Psoas muscle (tissue), 8 donors: ENCODE results near the gene CIC. TPM values are rescaled to one million over a fixed set of nuclear protein-coding genes. Genes with fewer than 3 reads are reported as not detected.

Experiments
- ATAC-seq, 4 donors: fragments of 200-7000 bp; cut with Tn5 transposase; one replicate each; pipeline ENCODE4 v1.9.1; 2020; ENCODE audit warnings: moderate library complexity in 3 of 4, mild to moderate bottlenecking in 2 of 4
- DNase-seq, 2 donors: peaks; one replicate each; pipeline ENCODE4 v3.0.0-alpha.2; 2020
- H3K27ac ChIP-seq: fragments of 200-600 bp; one replicate; pipeline ENCODE4 v1.8.0; 2022
- H3K27me3 ChIP-seq, 3 donors: fragments of 200-600 bp in 1 of 3; one replicate each; pipeline versions ENCODE4 v1.6.1 to v1.8.0; 2013 to 2022; ENCODE audit warnings: low read length in 2 of 3, mild to moderate bottlenecking in 2 of 3, moderate library complexity in 1 of 3; ENCODE audit not compliant: insufficient read depth in 3 of 3
- H3K36me3 ChIP-seq, 2 donors: fragments of 200-600 bp in 1 of 2; one replicate each; pipeline versions ENCODE4 v1.6.1 to v1.8.0; 2013 to 2022; ENCODE audit warnings: low read depth in 1 of 2, mild to moderate bottlenecking in 1 of 2, moderate library complexity in 1 of 2; ENCODE audit not compliant: insufficient read depth in 1 of 2
- H3K4me1 ChIP-seq: fragments of 200-600 bp; one replicate; pipeline ENCODE4 v1.8.0; 2022
- H3K4me3 ChIP-seq: fragments of 200-600 bp; one replicate; pipeline ENCODE4 v1.8.0; 2022; ENCODE audit warnings: mild to moderate bottlenecking
- H3K9me3 ChIP-seq: fragments of 200-600 bp; one replicate; pipeline ENCODE4 v1.8.0; 2022
- WGBS, 3 donors: extraction: QIAGEN DNeasy Blood & Tissue Kit; methylation state at CpG; one replicate each; pipeline versions ENCODE4 v1.1.6 to v1.1.7; 2013; 5-methylcytosine and 5-hydroxymethylcytosine counted together
- intact Hi-C, 2 donors: fragments of 100-400 bp; cut with DNase I; formaldehyde crosslinking; loops; one replicate each; pipeline versions ENCODE4 v1.11.0 to v1.14.2; 2022
- polyA plus RNA-seq, 3 donors: library from polyadenylated mRNA; stranded (reverse); fragments of 200-250 nt; gene quantifications; one replicate each; pipeline ENCODE4 v1.2.3, GENCODE V29; 2013
- total RNA-seq, 4 donors: library from RNA; stranded (reverse); fragmentation: NEBNext Ultra II Directional in 2 of 4; extraction: Animal tissue kit (Norgen Biotek cat#: 25700) in 2 of 4; gene quantifications; one replicate each; pipeline versions ENCODE4 v1.2.1 to v1.2.4, GENCODE V29; 2021 to 2023
- TF ChIP-seq, protein P1 (sequence below): fragments of 200-600 bp; IDR thresholded peaks from one replicate; pipeline ENCODE4 v1.8.0; 2022; ENCODE audit warnings: antibody characterized with exemption
- donor health status: healthy with polysubstance abuse.
- donor health status: DM: no; HTN: no; CAD: no; lungs with moderate emphysema.
- donor health status: Bipolar disorder and iron deficiency.
- donor health status: healthy.
- donor health status: DM: yes; HTN: yes; CAD: no.
- donor health status: DM: no; HTN: no; CAD: no.
- donor health status: DM: no; HTN: no; CAD: no.
- donor health status: DM: yes; HTN: yes; CAD: no.

Gene CIC
- total and polyA plus RNA-seq, 7 donors: 17.1 to 55.0 (median 36.4) TPM

DNA sequence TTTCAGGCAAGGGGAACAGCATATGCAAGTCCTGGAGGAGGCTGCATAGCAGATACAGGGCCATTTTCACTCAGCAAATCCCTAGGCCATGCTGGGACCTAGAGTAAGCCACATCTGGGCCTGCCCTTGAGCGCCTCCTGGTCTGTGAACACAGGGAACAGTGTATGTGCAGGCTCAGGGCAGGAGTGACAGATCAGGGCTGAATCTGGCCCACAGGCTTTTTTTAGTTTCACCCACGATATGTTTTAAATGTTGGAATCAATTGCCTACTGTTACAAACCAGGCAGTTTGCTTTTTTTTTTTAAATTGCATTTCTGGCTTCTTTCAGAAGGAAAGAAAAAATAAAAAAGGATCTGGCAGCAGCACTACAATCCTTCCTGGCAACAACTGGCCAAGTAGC, 42.6 kb downstream of the CIC start:
- Histone ChIP-seq H3K4me3 (no peak overlapping the region), H3K4me1 (no peaks in the 10 kb centered on the region), H3K27me3 (peaks cover 0 to 7% (median 2%) of the 10 kb centered on the region in 3 donors), H3K9me3 (no peaks in the 10 kb centered on the region), H3K27ac (no peak overlapping the region), H3K36me3 (no peaks in the 10 kb centered on the region)
- ATAC-seq (no peak), DNase-seq (no peak)
- intact Hi-C loops: no loop called here
- WGBS, 3 donors: 67 to 72% (median 70%) methylated on average over 2 of the region's 2 CpGs
- TF ChIP-seq, protein P1, sequence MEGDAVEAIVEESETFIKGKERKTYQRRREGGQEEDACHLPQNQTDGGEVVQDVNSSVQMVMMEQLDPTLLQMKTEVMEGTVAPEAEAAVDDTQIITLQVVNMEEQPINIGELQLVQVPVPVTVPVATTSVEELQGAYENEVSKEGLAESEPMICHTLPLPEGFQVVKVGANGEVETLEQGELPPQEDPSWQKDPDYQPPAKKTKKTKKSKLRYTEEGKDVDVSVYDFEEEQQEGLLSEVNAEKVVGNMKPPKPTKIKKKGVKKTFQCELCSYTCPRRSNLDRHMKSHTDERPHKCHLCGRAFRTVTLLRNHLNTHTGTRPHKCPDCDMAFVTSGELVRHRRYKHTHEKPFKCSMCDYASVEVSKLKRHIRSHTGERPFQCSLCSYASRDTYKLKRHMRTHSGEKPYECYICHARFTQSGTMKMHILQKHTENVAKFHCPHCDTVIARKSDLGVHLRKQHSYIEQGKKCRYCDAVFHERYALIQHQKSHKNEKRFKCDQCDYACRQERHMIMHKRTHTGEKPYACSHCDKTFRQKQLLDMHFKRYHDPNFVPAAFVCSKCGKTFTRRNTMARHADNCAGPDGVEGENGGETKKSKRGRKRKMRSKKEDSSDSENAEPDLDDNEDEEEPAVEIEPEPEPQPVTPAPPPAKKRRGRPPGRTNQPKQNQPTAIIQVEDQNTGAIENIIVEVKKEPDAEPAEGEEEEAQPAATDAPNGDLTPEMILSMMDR: no peak

- Histone ChIP-seq H3K36me3 (no peaks in the 10 kb centered on the region), H3K27me3 (peaks cover 0 to 7% (median 2%) of the 10 kb centered on the region in 3 donors), H3K4me3 (no peak overlapping the region), H3K27ac (no peak overlapping the region), H3K4me1 (no peaks in the 10 kb centered on the region), H3K9me3 (no peaks in the 10 kb centered on the region)
- TF ChIP-seq, protein P1: no peak
- ATAC-seq: no peak
- DNase-seq: no peak
- intact Hi-C loops: no loop called here
- WGBS, 3 donors: 77 to 86% (median 78%) methylated on average over 5 of the region's 5 CpGs
Measured at GRCh38 chr19:42312370-42312769, 43.3 kb downstream of the CIC start.

DNA sequence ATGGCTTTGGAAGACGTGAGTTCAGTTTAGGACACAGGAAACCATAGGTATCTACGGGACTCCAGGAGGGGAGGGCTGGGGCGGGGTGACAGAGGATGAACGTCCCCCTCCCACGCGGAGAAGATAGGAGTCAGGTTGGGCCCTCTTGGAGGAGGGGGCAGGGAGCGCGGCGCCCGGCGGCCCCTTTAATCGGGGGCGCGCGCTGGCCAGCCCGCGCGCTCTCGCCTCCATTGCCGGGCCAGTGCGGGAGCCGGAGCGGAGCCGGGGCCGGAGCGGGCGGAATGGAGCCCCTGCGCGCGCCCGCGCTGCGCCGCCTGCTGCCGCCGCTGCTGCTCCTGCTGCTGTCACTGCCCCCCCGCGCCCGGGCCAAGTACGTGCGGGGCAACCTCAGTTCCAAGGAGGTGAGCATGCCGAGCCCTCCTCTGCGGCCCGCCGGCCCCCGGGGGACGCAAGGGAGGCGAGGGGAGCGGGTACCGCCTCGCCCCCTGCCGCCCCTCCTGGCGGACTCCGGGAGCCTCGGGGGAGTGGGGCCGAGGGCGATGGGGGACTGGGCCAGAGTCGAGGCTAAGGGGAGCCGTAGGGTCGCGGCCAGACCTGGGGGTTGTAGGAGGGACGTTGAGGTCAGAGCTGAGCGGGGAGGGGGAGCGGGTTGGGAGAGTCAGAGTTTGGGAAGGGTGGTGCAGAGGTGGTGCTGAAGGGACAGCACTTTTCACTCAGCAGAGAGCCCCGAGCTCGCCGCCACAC, 44.2 kb downstream of the CIC start, which contains the start of gene TMEM145:
TMEM145 (plus strand) TSS at position 214 of the 744 bp plus-strand sequence; CDS start at position 282, 68 bp downstream.
- Histone ChIP-seq H3K4me3 (peak within 1 kb of the TSS; percentile 67), H3K27ac (no peak within 1 kb of the TSS), H3K4me1 (no peaks in the 10 kb centered on the region), H3K9me3 (no peaks in the 10 kb centered on the region), H3K36me3 (no peaks in the 10 kb centered on the region), H3K27me3 (peaks cover 0 to 7% (median 2%) of the 10 kb centered on the region in 3 donors)
- intact Hi-C loops: no loop called here
- TF ChIP-seq, protein P1: no peak
- ATAC-seq (peak; percentile 79 to 92 (median 84)), DNase-seq (peak; percentile 47 to 75)
- WGBS, 3 donors: 1 to 2% (median 1%) methylated on average over 23 to 67 of the region's 67 CpGs

DNA sequence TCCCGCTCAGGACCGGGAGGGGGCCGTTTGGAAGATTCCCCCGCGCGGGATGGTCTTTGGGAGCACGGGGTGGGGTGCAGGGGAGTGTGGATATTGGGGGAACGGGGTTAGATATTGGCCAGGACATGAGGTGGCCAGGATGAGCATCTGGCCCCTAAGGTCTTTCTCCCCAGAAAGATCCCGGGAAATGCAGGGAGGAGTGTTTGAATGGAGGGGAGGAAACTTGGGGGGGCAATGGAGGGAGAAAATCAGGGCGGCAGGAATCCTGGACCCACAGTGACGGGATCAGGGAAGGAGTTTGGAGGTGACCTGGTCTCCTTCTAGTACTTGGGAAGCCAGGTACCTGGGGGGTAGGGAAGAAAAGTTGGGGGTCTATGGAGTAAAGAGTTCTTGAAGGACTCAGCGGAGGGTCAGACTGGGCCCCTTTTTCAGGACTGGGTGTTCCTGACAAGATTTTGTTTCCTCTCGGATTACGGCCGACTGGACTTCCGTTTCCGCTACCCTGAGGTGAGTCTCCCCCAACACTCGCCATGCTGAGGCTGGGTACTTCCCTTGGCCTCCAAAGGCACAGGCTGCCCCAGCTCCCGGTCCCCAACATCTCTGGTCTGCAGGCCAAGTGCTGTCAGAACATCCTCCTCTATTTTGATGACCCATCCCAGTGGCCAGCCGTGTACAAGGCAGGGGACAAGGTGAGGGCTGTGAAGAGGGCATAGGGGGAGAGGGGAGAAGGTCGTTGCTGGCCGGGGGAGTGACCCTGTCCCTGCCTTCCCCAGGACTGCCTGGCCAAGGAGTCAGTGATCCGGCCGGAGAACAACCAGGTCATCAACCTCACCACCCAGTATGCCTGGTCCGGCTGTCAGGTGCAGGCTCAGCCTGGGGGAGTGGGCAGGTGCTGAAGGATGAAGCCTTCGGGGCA, 45.0 kb downstream of the CIC start:
- WGBS, 3 donors: 25 to 29% (median 27%) methylated on average over 24 to 26 of the region's 26 CpGs
- TF ChIP-seq, protein P1: no peak
- peaks cover 0 to 7% (median 2%) of the 10 kb centered on the region in 3 donors for H3K27me3 ChIP-seq
- intact Hi-C loops: no loop called here
- H3K4me1 ChIP-seq: no peaks in the 10 kb centered on the region
- no peak overlapping the region for H3K27ac ChIP-seq
- DNase-seq (no peak), ATAC-seq (no peak)
- H3K9me3 ChIP-seq: no peaks in the 10 kb centered on the region
- peak overlapping the region; percentile 67 for H3K4me3 ChIP-seq
- no peaks in the 10 kb centered on the region for H3K36me3 ChIP-seq
